Kidney (tissue), 14 donors: ENCODE results near the gene APOL2. TPM values are rescaled to one million over a fixed set of nuclear protein-coding genes. Genes with fewer than 3 reads are reported as not detected.

Experiments used
- DNase-seq, 5 donors: peaks; one replicate each; pipeline ENCODE4 v3.0.0-alpha.2; 2013 to 2020
- FAIRE-seq: peaks from 2 replicates; lab custom pipeline; 2012; peaks lifted over from hg19 to GRCh38; lab: Jason Lieb, UNC
- H3K27ac ChIP-seq, 2 donors: one replicate each; pipeline ENCODE4 v1.7.0; 2013; ENCODE audit warnings: low read depth in 2 of 2, low read length in 2 of 2, inconsistent platforms in 1 of 2
- H3K27me3 ChIP-seq: one replicate; pipeline ENCODE4 v1.7.1; 2013; ENCODE audit warnings: low read length, inconsistent platforms; ENCODE audit not compliant: control insufficient read depth, insufficient read depth
- H3K36me3 ChIP-seq, 3 donors: one replicate each; pipeline versions ENCODE4 v1.7.0 to v1.7.1; 2013; ENCODE audit warnings: low read length in 3 of 3, control low read depth in 1 of 3, inconsistent platforms in 1 of 3; ENCODE audit not compliant: insufficient read depth in 3 of 3, control insufficient read depth in 2 of 3
- H3K4me1 ChIP-seq, 3 donors: one replicate each; pipeline versions ENCODE4 v1.7.0 to v1.7.1; 2013; ENCODE audit warnings: low read length in 3 of 3, inconsistent platforms in 1 of 3, low read depth in 1 of 3; ENCODE audit not compliant: control insufficient read depth in 2 of 3, insufficient read depth in 2 of 3
- H3K4me3 ChIP-seq, 3 donors: one replicate each; pipeline versions ENCODE4 v1.7.0 to v1.8.1; 2013; ENCODE audit warnings: low read length in 3 of 3, control low read depth in 1 of 3, inconsistent platforms in 1 of 3
- H3K9ac ChIP-seq, 3 donors: one replicate each; pipeline versions ENCODE4 v1.7.0 to v1.7.1; 2013; ENCODE audit warnings: low read length in 3 of 3, control low read depth in 1 of 3, inconsistent platforms in 1 of 3
- H3K9me3 ChIP-seq, 3 donors: one replicate each; pipeline versions ENCODE4 v1.7.0 to v1.7.1; 2013; ENCODE audit warnings: low read length in 3 of 3, control low read depth in 1 of 3, inconsistent platforms in 1 of 3; ENCODE audit not compliant: control insufficient read depth in 2 of 3, insufficient read depth in 1 of 3
- CTCF ChIP-seq: IDR thresholded peaks from 3 replicates; pipeline ENCODE4 v1.5.1; 2012; ENCODE audit warnings: mild to moderate bottlenecking, moderate library complexity, borderline replicate concordance; ENCODE audit not compliant: insufficient read depth; ENCODE audit errors: extremely low read depth
- intact Hi-C: fragments of 100-400 bp; cut with DNase I; formaldehyde crosslinking; loops from one replicate; pipeline ENCODE4 v1.11.1; 2022
- polyA plus RNA-seq: library from polyadenylated mRNA; stranded (reverse); fragments of 350-450 nt; fragmentation: Illumina TruSeq; extraction: RNeasy Lipid Tissue Mini Kit (QIAGEN cat#74804); gene quantifications from one replicate; pipeline ENCODE4 v1.2.3, GENCODE V29; 2014; ENCODE audit warnings: low read depth, low replicate concordance; ENCODE audit not compliant: insufficient read depth
- total RNA-seq: library from RNA; stranded (reverse); fragmentation: NEBNext Ultra II Directional; extraction: Animal tissue kit (Norgen Biotek cat#: 25700); gene quantifications from one replicate; pipeline ENCODE4 v1.2.1, GENCODE V29; 2021
- donor health status: control.
- donor health status: control.
- donor health status: control.
- donor health status: control.
- donor health status: control.
- donor health status: DM: yes; HTN: yes; CAD: no.
- donor health status: Normal renal cell carcinoma (clear cell type).

Gene APOL2
- total and polyA plus RNA-seq, 2 donors from 2014 or later, result 34.8 to 48.8 TPM

- FAIRE-seq (no peak), DNase-seq (no peak)
Measured at GRCh38 chr22:36285017-36285416, 45.7 kb upstream of the APOL2 start.

GRCh38 chr22:36284171-36284571, 44.8 kb upstream of the APOL2 start:
- Histone ChIP-seq H3K9ac (no peak overlapping the region), H3K4me1 (no peaks in the 10 kb centered on the region), H3K9me3 (no peaks in the 10 kb centered on the region), H3K27ac (no peak overlapping the region), H3K27me3 (no peaks in the 10 kb centered on the region), H3K36me3 (peaks cover 2 to 60% (median 52%) of the 10 kb centered on the region in 3 donors), H3K4me3 (no peak overlapping the region)
- TF ChIP-seq CTCF, result no peak
- FAIRE-seq (no peak), DNase-seq (no peak)
- intact Hi-C loops, result no loop called here

More at GRCh38 chr22:36285017-36285416, 45.7 kb upstream of the APOL2 start:
- Histone ChIP-seq H3K36me3 (peaks cover 2 to 68% (median 59%) of the 10 kb centered on the region in 3 donors), H3K27ac (no peak overlapping the region), H3K9ac (no peak overlapping the region), H3K4me3 (no peak overlapping the region), H3K27me3 (no peaks in the 10 kb centered on the region), H3K9me3 (no peaks in the 10 kb centered on the region), H3K4me1 (no peaks in the 10 kb centered on the region)
- intact Hi-C loops, result no loop called here
- no peak for TF ChIP-seq CTCF

GRCh38 chr22:36282328-36282831, 43.1 kb upstream of the APOL2 start:
- no peak overlapping the region for H3K27ac ChIP-seq
- H3K27me3 ChIP-seq, result no peaks in the 10 kb centered on the region
- no peak overlapping the region for H3K9ac ChIP-seq
- DNase-seq (no peak), FAIRE-seq (no peak)
- intact Hi-C loops, result no loop called here
- peaks cover 2 to 48% (median 39%) of the 10 kb centered on the region in 3 donors for H3K36me3 ChIP-seq
- peaks cover 0 to 2% (median 0%) of the 10 kb centered on the region in 3 donors for H3K4me1 ChIP-seq
- H3K9me3 ChIP-seq, result no peaks in the 10 kb centered on the region
- no peak for TF ChIP-seq CTCF
- no peak overlapping the region for H3K4me3 ChIP-seq
